GM12875 (cell line): ENCODE measurements around the gene BMPER.

Experiments
- H3K4me3 ChIP-seq: one replicate; pipeline ENCODE4 v1.5.1; 2011; ENCODE audit warnings: low read depth, low read length, control low read depth
- TF ChIP-seq, protein P1 (sequence below): IDR thresholded peaks from 2 replicates; pipeline ENCODE4 v1.5.1; 2011; ENCODE audit warnings: low read depth, mild to moderate bottlenecking, control low read depth, inconsistent platforms, low read length, moderate library complexity, borderline replicate concordance; ENCODE audit not compliant: insufficient read depth

Gene BMPER

DNA sequence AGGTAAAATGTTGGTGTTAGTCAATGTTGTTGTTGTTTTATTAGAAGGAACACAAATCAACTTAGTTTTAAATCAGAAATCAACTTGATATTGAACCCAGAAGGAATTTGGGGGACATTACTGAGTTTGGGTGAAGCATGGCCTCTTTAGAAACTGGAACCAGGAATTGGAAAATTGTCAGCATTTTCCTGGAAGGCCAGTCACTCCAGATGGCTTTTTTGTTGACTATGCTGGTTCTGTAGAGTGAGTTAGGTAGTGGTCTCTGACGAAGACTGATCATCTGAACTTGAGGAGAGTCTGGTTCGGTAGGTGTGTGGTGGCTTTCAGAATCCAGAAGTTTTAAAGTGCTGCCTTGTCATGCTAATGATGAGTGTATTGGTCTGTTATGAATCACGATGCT, 111.5 kb downstream of the BMPER start:
- H3K4me3 ChIP-seq = no peak overlapping the region
- TF ChIP-seq, protein P1, sequence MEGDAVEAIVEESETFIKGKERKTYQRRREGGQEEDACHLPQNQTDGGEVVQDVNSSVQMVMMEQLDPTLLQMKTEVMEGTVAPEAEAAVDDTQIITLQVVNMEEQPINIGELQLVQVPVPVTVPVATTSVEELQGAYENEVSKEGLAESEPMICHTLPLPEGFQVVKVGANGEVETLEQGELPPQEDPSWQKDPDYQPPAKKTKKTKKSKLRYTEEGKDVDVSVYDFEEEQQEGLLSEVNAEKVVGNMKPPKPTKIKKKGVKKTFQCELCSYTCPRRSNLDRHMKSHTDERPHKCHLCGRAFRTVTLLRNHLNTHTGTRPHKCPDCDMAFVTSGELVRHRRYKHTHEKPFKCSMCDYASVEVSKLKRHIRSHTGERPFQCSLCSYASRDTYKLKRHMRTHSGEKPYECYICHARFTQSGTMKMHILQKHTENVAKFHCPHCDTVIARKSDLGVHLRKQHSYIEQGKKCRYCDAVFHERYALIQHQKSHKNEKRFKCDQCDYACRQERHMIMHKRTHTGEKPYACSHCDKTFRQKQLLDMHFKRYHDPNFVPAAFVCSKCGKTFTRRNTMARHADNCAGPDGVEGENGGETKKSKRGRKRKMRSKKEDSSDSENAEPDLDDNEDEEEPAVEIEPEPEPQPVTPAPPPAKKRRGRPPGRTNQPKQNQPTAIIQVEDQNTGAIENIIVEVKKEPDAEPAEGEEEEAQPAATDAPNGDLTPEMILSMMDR = no peak

- TF ChIP-seq, protein P1 = no peak
- H3K4me3 ChIP-seq = no peak overlapping the region
Measured at GRCh38 chr7:34019301-34019790, 114.0 kb downstream of the BMPER start.

DNA sequence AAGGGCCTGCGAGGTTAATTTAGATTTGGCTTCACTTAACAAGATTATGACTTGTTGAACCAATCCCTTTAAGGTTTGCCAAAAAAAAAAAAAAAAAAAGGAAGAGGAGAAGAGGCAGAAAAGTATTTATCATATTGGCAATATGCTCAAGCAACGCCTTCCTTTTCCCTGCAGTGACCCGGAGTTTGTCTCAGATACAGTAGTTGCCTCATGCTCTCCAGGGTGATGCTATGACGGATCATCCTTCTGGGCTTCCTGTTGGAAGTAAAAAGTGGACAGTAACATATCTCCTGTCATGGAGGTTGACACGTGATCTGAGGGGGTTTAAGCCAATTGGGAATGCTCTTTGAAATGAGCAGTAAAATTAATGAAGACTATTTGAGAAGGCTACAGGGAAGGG, 117.3 kb downstream of the BMPER start:
- no peak overlapping the region for H3K4me3 ChIP-seq
- TF ChIP-seq, protein P1 = no peak

- TF ChIP-seq, protein P1 = no peak
Measured at GRCh38 chr7:34025600-34025999, 120.3 kb downstream of the BMPER start.

GRCh38 chr7:34026481-34027190, 121.3 kb downstream of the BMPER start:
- TF ChIP-seq, protein P1 = no peak
- H3K4me3 ChIP-seq = no peak overlapping the region

More at GRCh38 chr7:34025600-34025999, 120.3 kb downstream of the BMPER start:
- H3K4me3 ChIP-seq = no peak overlapping the region

GRCh38 chr7:34031156-34031555, 125.8 kb downstream of the BMPER start:
- H3K4me3 ChIP-seq = no peak overlapping the region
- TF ChIP-seq, protein P1 = no peak

DNA sequence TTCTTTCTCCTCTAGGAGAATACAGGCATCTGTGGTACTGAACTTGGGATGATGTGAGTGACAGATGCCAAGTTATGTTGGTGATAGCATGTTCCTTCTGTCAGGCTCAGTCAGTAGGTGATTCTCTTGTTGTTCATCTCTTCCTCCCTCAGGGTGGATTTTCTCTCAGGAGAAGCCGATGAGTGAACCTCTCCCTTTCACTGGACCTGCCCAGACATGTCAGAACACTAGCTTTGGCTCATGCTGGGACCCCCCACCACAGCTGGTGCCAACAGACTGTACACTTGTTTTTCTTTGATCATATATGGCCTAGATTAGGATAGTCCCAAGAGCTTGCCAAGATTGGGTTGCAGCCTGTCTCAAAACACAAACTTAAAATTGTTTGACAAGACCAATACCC, 129.4 kb downstream of the BMPER start:
- TF ChIP-seq, protein P1 = no peak
- no peak overlapping the region for H3K4me3 ChIP-seq
